IPS-20b (cell line): ENCODE data around the gene KLHDC9.

ENCODE experiments used
- H3K27ac ChIP-seq: one replicate; pipeline ENCODE4 v1.5.1; 2013; ENCODE audit warnings: low read length
- H3K27me3 ChIP-seq: 2 replicates; pipeline ENCODE4 v1.6.1; 2013; ENCODE audit warnings: mild to moderate bottlenecking, low read length, inconsistent platforms; ENCODE audit not compliant: insufficient read depth
- H3K36me3 ChIP-seq: 2 replicates; pipeline ENCODE4 v1.6.1; 2013; ENCODE audit warnings: low read depth, mild to moderate bottlenecking, inconsistent platforms, low read length, moderate library complexity; ENCODE audit not compliant: insufficient read depth
- H3K4me1 ChIP-seq: 2 replicates; pipeline ENCODE4 v1.6.1; 2013; ENCODE audit warnings: mild to moderate bottlenecking, control low read depth, inconsistent platforms, low read length, moderate library complexity; ENCODE audit not compliant: insufficient read depth
- H3K4me3 ChIP-seq: 2 replicates; pipeline ENCODE4 v1.5.1; 2013; ENCODE audit warnings: mild to moderate bottlenecking, low read length, inconsistent platforms
- H3K9ac ChIP-seq: 2 replicates; pipeline ENCODE4 v1.6.1; 2013; ENCODE audit warnings: low read depth, mild to moderate bottlenecking, inconsistent platforms, low read length, moderate library complexity
- H3K9me3 ChIP-seq: 2 replicates; pipeline ENCODE4 v1.6.1; 2013; ENCODE audit warnings: mild to moderate bottlenecking, low read depth, low read length, inconsistent platforms; ENCODE audit not compliant: insufficient read depth

The KLHDC9 gene

DNA sequence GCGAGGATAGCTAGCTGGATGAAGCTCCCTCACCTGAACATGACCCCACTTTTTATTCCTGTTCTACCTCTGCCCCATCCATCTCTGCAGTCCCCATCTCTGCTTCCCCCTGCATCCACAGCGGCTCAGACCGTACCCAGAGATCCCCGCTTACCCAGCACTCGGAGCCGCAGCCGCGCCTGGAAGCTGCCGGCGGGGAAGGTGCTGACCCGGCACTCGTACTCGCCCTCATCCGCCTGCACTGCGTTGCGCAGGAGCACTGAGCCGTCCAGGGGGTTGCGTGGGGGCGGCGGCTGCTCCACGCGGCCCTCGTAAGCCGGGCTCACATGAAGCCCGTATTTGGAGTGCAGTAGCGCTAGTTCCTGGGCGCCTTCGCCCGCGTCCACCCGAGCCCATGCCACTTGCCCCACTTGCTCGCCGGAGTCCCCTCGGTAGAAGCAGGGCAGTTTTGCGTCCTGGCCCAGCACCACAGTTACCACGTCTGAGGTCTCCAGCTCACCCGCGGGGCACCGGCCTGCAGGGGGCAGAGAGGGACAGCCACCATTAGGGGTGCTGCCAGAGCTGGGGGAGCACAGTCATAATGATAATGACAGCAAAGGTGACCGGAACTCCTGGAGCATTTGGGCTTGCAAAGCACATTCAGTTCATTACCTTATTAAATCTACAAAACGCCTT, 18.6 kb upstream of the KLHDC9 start:
- Histone ChIP-seq H3K36me3 (no peaks in the 10 kb centered on the region), H3K9ac (no peak overlapping the region), H3K27ac (no peak overlapping the region), H3K4me1 (0 out of 2 replicates have a peak, but pooled peaks cover 4% of the 10 kb centered on the region), H3K4me3 (no peak overlapping the region), H3K9me3 (no peaks in the 10 kb centered on the region), H3K27me3 (no peaks in the 10 kb centered on the region)

GRCh38 chr1:161080441-161081405, 17.4 kb upstream of the KLHDC9 start:
- Histone ChIP-seq H3K27ac (no peak overlapping the region), H3K9me3 (no peaks in the 10 kb centered on the region), H3K4me1 (0 out of 2 replicates have a peak, but pooled peaks cover 4% of the 10 kb centered on the region), H3K9ac (no peak overlapping the region), H3K27me3 (no peaks in the 10 kb centered on the region), H3K36me3 (no peaks in the 10 kb centered on the region), H3K4me3 (no peak overlapping the region)

DNA sequence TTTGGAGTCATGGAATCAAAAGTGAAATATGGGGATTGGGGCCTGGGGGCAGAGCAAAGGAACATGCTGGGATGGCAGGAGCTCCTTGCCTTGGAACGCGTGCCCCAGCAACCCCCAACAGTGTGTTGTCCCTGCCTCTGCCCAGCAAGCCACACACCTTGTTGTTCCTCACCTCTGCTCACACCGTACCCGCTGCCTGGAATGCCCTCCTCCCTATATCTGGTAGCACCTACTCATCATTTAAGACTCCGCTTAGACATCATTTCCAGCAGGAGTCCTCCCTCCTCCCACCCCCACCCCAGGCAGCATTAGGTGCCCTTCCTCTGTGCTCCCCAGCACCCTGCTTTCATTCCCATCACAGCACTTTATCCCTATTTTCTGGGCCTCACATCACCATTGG, 16.6 kb upstream of the KLHDC9 start:
- no peak overlapping the region for H3K27ac ChIP-seq
- H3K9me3 ChIP-seq, result no peaks in the 10 kb centered on the region
- no peaks in the 10 kb centered on the region for H3K27me3 ChIP-seq
- H3K4me3 ChIP-seq, result no peak overlapping the region
- no peaks in the 10 kb centered on the region for H3K36me3 ChIP-seq
- no peak overlapping the region for H3K9ac ChIP-seq
- H3K4me1 ChIP-seq, result 0 out of 2 replicates have a peak, but pooled peaks cover 4% of the 10 kb centered on the region

- Histone ChIP-seq H3K27ac (no peak overlapping the region), H3K9ac (no peak overlapping the region), H3K4me3 (no peak overlapping the region), H3K27me3 (no peaks in the 10 kb centered on the region), H3K9me3 (no peaks in the 10 kb centered on the region), H3K36me3 (no peaks in the 10 kb centered on the region), H3K4me1 (0 out of 2 replicates have a peak, but pooled peaks cover 4% of the 10 kb centered on the region)
Observed at GRCh38 chr1:161082483-161082882, 15.7 kb upstream of the KLHDC9 start.

DNA sequence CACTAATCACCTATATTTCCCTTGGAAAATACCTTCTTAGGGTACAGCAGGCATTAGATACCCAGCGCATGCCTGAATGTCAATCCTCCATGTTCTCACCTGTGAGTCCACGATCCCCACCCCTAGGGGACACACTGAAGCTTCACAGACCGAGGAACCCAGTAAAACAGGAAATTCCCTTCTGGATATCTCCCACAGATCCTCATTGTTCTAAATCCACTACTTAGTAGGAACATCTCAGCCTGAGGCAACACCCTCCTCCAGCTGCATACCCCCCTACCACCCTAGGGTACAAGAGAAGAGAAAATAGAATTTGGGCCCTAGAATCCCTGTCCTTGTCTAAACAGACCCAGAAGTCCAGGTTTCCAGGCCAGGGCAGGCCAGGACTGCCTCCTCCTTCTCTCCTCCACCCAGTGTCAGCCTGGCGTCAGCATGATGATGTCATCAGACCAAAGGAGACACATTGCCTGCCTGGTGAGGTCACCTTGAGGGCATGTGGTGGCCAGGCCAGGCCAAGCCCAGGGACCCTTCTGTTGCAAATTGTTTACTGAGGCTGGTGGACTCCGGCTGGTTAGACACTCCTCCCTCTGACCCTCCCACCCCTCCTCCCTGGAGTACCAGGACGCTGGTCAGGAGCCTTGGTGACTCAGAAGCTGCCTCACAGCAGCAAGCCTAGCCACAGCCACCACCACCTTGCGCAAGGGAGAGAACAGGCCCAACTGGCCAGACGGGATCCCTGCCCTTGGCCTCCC, 15.0 kb upstream of the KLHDC9 start:
- Histone ChIP-seq H3K27ac (no peak overlapping the region), H3K9me3 (no peaks in the 10 kb centered on the region), H3K27me3 (no peaks in the 10 kb centered on the region), H3K4me3 (no peak overlapping the region), H3K4me1 (0 out of 2 replicates have a peak, but pooled peaks cover 4% of the 10 kb centered on the region), H3K9ac (no peak overlapping the region), H3K36me3 (no peaks in the 10 kb centered on the region)

GRCh38 chr1:161083748-161084596, 14.2 kb upstream of the KLHDC9 start:
- 0 out of 2 replicates have a peak, but pooled peaks cover 4% of the 10 kb centered on the region for H3K4me1 ChIP-seq
- H3K9me3 ChIP-seq, result no peaks in the 10 kb centered on the region
- no peak overlapping the region for H3K9ac ChIP-seq
- no peaks in the 10 kb centered on the region for H3K36me3 ChIP-seq
- H3K4me3 ChIP-seq, result no peak overlapping the region
- H3K27me3 ChIP-seq, result no peaks in the 10 kb centered on the region
- no peak overlapping the region for H3K27ac ChIP-seq

- H3K4me3 ChIP-seq, result no peak overlapping the region
- no peaks in the 10 kb centered on the region for H3K36me3 ChIP-seq
- no peak overlapping the region for H3K27ac ChIP-seq
- H3K9ac ChIP-seq, result no peak overlapping the region
- H3K9me3 ChIP-seq, result no peaks in the 10 kb centered on the region
- H3K27me3 ChIP-seq, result no peaks in the 10 kb centered on the region
- 0 out of 2 replicates have a peak, but pooled peaks cover 4% of the 10 kb centered on the region for H3K4me1 ChIP-seq
Observed at GRCh38 chr1:161084597-161084988, 13.6 kb upstream of the KLHDC9 start.

DNA sequence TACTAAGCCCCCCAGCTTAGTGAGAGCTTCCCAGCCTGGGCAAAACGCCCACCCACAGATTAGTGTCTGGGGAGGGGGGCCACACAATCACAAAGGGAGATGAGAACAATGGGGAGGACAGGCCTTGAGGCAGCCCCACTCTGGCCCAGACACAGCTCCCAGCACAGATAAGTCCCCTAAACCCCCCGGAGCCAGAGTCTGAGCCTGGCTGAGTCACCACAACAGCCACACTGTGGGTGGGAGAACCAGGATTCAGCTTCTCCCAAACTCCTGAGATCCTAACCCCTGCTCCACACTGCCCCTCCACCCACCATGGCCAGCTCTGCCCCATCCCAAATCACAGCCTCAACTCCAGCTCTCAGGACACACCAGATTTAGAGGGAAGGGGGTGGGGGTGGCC, 13.0 kb upstream of the KLHDC9 start:
- Histone ChIP-seq H3K9ac (no peak overlapping the region), H3K9me3 (no peaks in the 10 kb centered on the region), H3K27me3 (no peaks in the 10 kb centered on the region; the same call in 1 of the 2 replicates), H3K4me1 (0 out of 2 replicates have a peak, but pooled peaks cover 4% of the 10 kb centered on the region), H3K27ac (no peak overlapping the region), H3K4me3 (no peak overlapping the region), H3K36me3 (no peaks in the 10 kb centered on the region)

- Histone ChIP-seq H3K27ac (no peak overlapping the region), H3K9me3 (no peaks in the 10 kb centered on the region), H3K27me3 (no peaks in the 10 kb centered on the region; the same call in 1 of the 2 replicates), H3K36me3 (no peaks in the 10 kb centered on the region), H3K4me1 (no peaks in the 10 kb centered on the region), H3K9ac (no peak overlapping the region), H3K4me3 (no peak overlapping the region)
Observed at GRCh38 chr1:161086457-161086856, 11.7 kb upstream of the KLHDC9 start.

- no peaks in the 10 kb centered on the region for H3K4me1 ChIP-seq
- H3K27me3 ChIP-seq, result no peaks in the 10 kb centered on the region; the same call in 1 of the 2 replicates
- H3K36me3 ChIP-seq, result no peaks in the 10 kb centered on the region
- H3K27ac ChIP-seq, result no peak overlapping the region
- no peak overlapping the region for H3K9ac ChIP-seq
- H3K4me3 ChIP-seq, result no peak overlapping the region
- H3K9me3 ChIP-seq, result no peaks in the 10 kb centered on the region
Observed at GRCh38 chr1:161088587-161089110, 9.5 kb upstream of the KLHDC9 start.
